HepG2 (cell line): ENCODE measurements around the gene ASAP2. TPM values are rescaled to one million over a fixed set of nuclear protein-coding genes. Genes with fewer than 3 reads are reported as not detected.

Experiments used
- ATAC-seq: fragments of 200-7000 bp; cut with Tn5 transposase; 3 replicates; pipeline ENCODE4 v1.9.1; 2020; ENCODE audit warnings: mild to moderate bottlenecking, moderate library complexity
- BruUV-seq: library from RNA; stranded (reverse); fragments of 400-500 nt; replicated peaks from 2 replicates; lab custom pipeline; 2021; lab: Mats Ljungman, UMichigan
- CTCF ChIA-PET: fragments of 300-600 bp; formaldehyde crosslinking; extraction: SDS; loops from one replicate; lab custom pipeline; 2021; ENCODE audit warnings: low total read pairs, inconsistent platforms, low intra/inter-chr PET ratio; lab: Yijun Ruan, JAX
- POLR2A ChIA-PET: fragments of 350-600 bp; sonication (Branson Sonifier 250); formaldehyde crosslinking; loops from one replicate; lab custom pipeline; 2020; ENCODE audit warnings: antibody characterized with exemption, inconsistent platforms; lab: Yijun Ruan, JAX
- DNase-seq: peaks from one replicate; pipeline ENCODE4 v3.0.0-alpha.2; 2015; ENCODE audit warnings: low spot score
- FAIRE-seq: peaks from 3 replicates; lab custom pipeline; 2011; peaks lifted over from hg19 to GRCh38; lab: Jason Lieb, UNC
- H2AFZ ChIP-seq: one replicate; pipeline ENCODE4 v1.6.1; 2011; ENCODE audit warnings: low read length, inconsistent platforms
- H3K27ac ChIP-seq: fragments of 300-600 bp; 3 replicates; pipeline ENCODE4 v1.8.0; 2011; ENCODE audit warnings: mixed run types, mild to moderate bottlenecking, mixed read lengths, low read length, inconsistent platforms; ENCODE audit not compliant: insufficient read depth; ENCODE audit errors: extremely low read length
- H3K27me3 ChIP-seq, 2 experiments: fragments of 200-600 bp in 1 of 2; 2 replicates in 1 of 2; 3 replicates in 1 of 2; pipeline versions ENCODE4 v1.6.0 to v1.8.0; 2011; ENCODE audit warnings: low read length in 2 of 2, mild to moderate bottlenecking in 2 of 2, moderate library complexity in 2 of 2, inconsistent platforms in 1 of 2; ENCODE audit not compliant: insufficient read depth in 2 of 2, control insufficient read depth in 1 of 2
- H3K36me3 ChIP-seq, 2 experiments: fragments of 200-600 bp in 1 of 2; replicated peaks in 1 of 2; 2 replicates in 1 of 2; 3 replicates in 1 of 2; pipeline versions ENCODE4 v1.5.1 to v1.8.0; 2011; ENCODE audit warnings: low read length in 2 of 2, inconsistent platforms in 1 of 2; ENCODE audit not compliant: insufficient read depth in 2 of 2, control insufficient read depth in 1 of 2
- H3K4me1 ChIP-seq: 2 replicates; pipeline ENCODE4 v1.5.1; 2012; ENCODE audit warnings: low read length, inconsistent platforms; ENCODE audit not compliant: insufficient read depth
- H3K4me2 ChIP-seq: 2 replicates; pipeline ENCODE4 v1.6.0; 2011; ENCODE audit warnings: low read depth, low read length, inconsistent platforms
- H3K4me3 ChIP-seq, 3 experiments: fragments of 200-600 bp in 1 of 3; sonication (generic), shearing (Covaris generic) in 1 of 3; replicated peaks in 1 of 3; 2 replicates each; pipeline ENCODE4 v1.5.1; 2011 to 2016; ENCODE audit warnings: low read length in 3 of 3, inconsistent platforms in 2 of 3, low read depth in 2 of 3, mild to moderate bottlenecking in 2 of 3, control low read depth in 1 of 3, mixed read lengths in 1 of 3; ENCODE audit not compliant: insufficient read depth in 1 of 3
- H3K79me2 ChIP-seq: one replicate; pipeline ENCODE4 v1.6.1; 2011; ENCODE audit warnings: low read length, inconsistent platforms; ENCODE audit not compliant: insufficient read depth
- H3K9ac ChIP-seq: 2 replicates; pipeline ENCODE4 v1.6.0; 2011; ENCODE audit warnings: mild to moderate bottlenecking, low read depth, low read length, inconsistent platforms; ENCODE audit not compliant: insufficient read depth
- H3K9me3 ChIP-seq: 2 replicates; pipeline ENCODE4 v1.5.1; 2012; ENCODE audit warnings: mild to moderate bottlenecking, low read length
- H4K20me1 ChIP-seq: 2 replicates; pipeline ENCODE4 v1.6.0; 2011; ENCODE audit warnings: inconsistent platforms, mild to moderate bottlenecking, low read length, moderate library complexity; ENCODE audit not compliant: insufficient read depth
- DBP ChIP-seq: sonication (generic); formaldehyde crosslinking; IDR thresholded peaks from 2 replicates; pipeline ENCODE4 v1.4.0; 2020; ENCODE audit warnings: missing genetic modification reagents; ENCODE audit errors: not compliant biosample characterization
- NFKB2 ChIP-seq: sonication (generic); formaldehyde crosslinking; IDR thresholded peaks from 2 replicates; pipeline ENCODE4 v1.4.0; 2020; ENCODE audit warnings: missing genetic modification reagents, borderline replicate concordance
- NR1H2 ChIP-seq: sonication (generic); formaldehyde crosslinking; IDR thresholded peaks from 2 replicates; pipeline ENCODE4 v1.8.1; 2022; ENCODE audit warnings: low read depth, missing genetic modification reagents, borderline replicate concordance
- RBM22 ChIP-seq: fragments of 200-400 bp; formaldehyde crosslinking; optimal IDR thresholded peaks from 2 replicates; pipeline ENCODE3; 2017; ENCODE audit warnings: mild to moderate bottlenecking, low read length, moderate library complexity
- UBTF ChIP-seq: sonication (generic); formaldehyde crosslinking; IDR thresholded peaks from 2 replicates; pipeline ENCODE4 v1.4.0; 2020; ENCODE audit warnings: mild to moderate bottlenecking, missing genetic modification reagents
- ZKSCAN8 ChIP-seq: IDR thresholded peaks from 2 replicates; pipeline ENCODE4 v1.6.1; 2016; ENCODE audit warnings: borderline replicate concordance, missing genetic modification reagents, missing compliant biosample characterization
- WGBS: methylation state at CpG from one replicate; pipeline ENCODE4 v1.1.6; 2017; ENCODE audit warnings: low lambda C conversion rate; 5-methylcytosine and 5-hydroxymethylcytosine counted together
- in situ Hi-C: cut with HindIII; loops from 2 replicates; pipeline ENCODE4 v1.10.0; 2017; ENCODE audit warnings: low pct_unique_long_range_greater_than_20kb; ENCODE audit not compliant: extremely low pct_ligation_motif_present
- intact Hi-C: fragments of 100-400 bp; cut with micrococcal nuclease; formaldehyde crosslinking; loops from one replicate; pipeline ENCODE4 v1.10.0; 2022; ENCODE audit not compliant: unreplicated experiment
- polyA plus RNA-seq, 8 experiments: library from polyadenylated mRNA; depleted of rRNA in 3 of 8; stranded (reverse) in 7 of 8; unstranded in 1 of 8; fragments of >200 nt; fragmentation: Illumina TruSeq in 4 of 8; extraction: Trizol in 4 of 8; gene quantifications; 2 replicates each; pipeline versions ENCODE4 v1.2.1 to v1.2.3, GENCODE V29; 2011 to 2016; ENCODE audit warnings: low read depth in 4 of 8, missing spikeins in 1 of 8, mixed read lengths in 1 of 8; ENCODE audit not compliant: insufficient read depth in 1 of 8
- total RNA-seq, 5 experiments: library from RNA; depleted of rRNA; stranded (reverse); fragments of >200 nt; fragmentation: Illumina TruSeq; extraction: Trizol; gene quantifications; 2 replicates each; pipeline ENCODE4 v1.2.3, GENCODE V29; 2016; ENCODE audit warnings: low read depth in 1 of 5

The ASAP2 gene
- total and polyA plus RNA-seq, 2 of the 13 experiments (the other 11 are each of a cell fraction or from before 2014, with no cell fraction given): 7.3 to 22.3 TPM

GRCh38 chr2:9279426-9279825, 72.8 kb downstream of the ASAP2 start:
- CTCF ChIA-PET: no interaction called here
- no peak for TF ChIP-seq ZKSCAN8
- TF ChIP-seq NR1H2 (CRISPR knock-in tag): no peak
- TF ChIP-seq RBM22: no peak
- TF ChIP-seq UBTF: no peak
- no peak for TF ChIP-seq DBP (CRISPR knock-in tag)
- no peak for TF ChIP-seq NFKB2 (CRISPR knock-in tag)
- TF ChIP-seq, all 625 proteins: peak for 0
- intact Hi-C loops: no loop called here
- Histone ChIP-seq H3K36me3 (peaks cover 5 to 17% of the 10 kb centered on the region in 2 experiments; a peak in 2 of 5 replicates), H3K4me1 (peaks cover 14% of the 10 kb centered on the region), H3K9ac (no peak overlapping the region), H4K20me1 (no peaks in the 10 kb centered on the region), H3K27ac (no peak overlapping the region), H3K27me3 (no peaks in the 10 kb centered on the region), H3K4me3 (no peak overlapping the region), H3K79me2 (peaks cover 11% of the 10 kb centered on the region), H3K4me2 (no peak overlapping the region), H2AFZ (no peak overlapping the region), H3K9me3 (no peaks in the 10 kb centered on the region)
- no peak for FAIRE-seq
- POLR2A ChIA-PET: no interaction called here
- 84% methylated on average over 10 of the region's 10 CpGs for WGBS
- DNase-seq: no peak
- no TSS peak for BruUV-seq
- no peak for ATAC-seq
- in situ Hi-C loops: no loop called here
